ENCODE data around the gene MUC6. TPM values are rescaled to one million over a fixed set of nuclear protein-coding genes. Genes with fewer than 3 reads are reported as not detected.

MUC6 gene
- total and polyA plus RNA-seq, 5 experiments from 2014 or later = not detected

DNA sequence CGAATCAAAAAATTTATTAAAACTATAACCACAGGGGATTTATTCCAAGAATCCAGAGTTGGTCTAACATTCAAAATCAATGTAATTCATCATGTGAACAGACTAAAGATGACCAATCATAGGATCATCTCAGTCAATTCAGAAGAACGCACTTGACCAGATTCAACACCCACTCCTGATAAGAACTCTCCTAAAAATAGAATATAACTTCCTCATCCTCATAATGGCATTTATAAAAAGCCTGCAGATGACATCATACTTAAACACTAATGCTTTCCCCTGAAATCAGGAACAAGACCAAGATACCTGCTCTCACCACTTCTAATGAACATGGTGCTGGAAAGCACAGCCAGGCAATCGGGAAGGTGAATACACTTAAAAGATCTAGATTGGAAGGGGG, 27.6 kb upstream of the MUC6 start:
- H3K9me3 Mint-ChIP-seq = peaks cover 0 to 11% (median 0%) of the 10 kb centered on the region in 9 donors
- no peak overlapping the region for H3K27ac Mint-ChIP-seq
- no peaks in the 10 kb centered on the region for H3K36me3 Mint-ChIP-seq
- ATAC-seq (no peak), DNase-seq (no peak)
- POLR2A ChIA-PET = no interaction called here
- peaks cover 3 to 27% (median 11%) of the 10 kb centered on the region in 5 donors for H3K27me3 Mint-ChIP-seq
- peaks cover 12 to 19% (median 16%) of the 10 kb centered on the region in 4 donors for H3K4me1 Mint-ChIP-seq
- H3K4me3 Mint-ChIP-seq = no peak overlapping the region

DNA sequence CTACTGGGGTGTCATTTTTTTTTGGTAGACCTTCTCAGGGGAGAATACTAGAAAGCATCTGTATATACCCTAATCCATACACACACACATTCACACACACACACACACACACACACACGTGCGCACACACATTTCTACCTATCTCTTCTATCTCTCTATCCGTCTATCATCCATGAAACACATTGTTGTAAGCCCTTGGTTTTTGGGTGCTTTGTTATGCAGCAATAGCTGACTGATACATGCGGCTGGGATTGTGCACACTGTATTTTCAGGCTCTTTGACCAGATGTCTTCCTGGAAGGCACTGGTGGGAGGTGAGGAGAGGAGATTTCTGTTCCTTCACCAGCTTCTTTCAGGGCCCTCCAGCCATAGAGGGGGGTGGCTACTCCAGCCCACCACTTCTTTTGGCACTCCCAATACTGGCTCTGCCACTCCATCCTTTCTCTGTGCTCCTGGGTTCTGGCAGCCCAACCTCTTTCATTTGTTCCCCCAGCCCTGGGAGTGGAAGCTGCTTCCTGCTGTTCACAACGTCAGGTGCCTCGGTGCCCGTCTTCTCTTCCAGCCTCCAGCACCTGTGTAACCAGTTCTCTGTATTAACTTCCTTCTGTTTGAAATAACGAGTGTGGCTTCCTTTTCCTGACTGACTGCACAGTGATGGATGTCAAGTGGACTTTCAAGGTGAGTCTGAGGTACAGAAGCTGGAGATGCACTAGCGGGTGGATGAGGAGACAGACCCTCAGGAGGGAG, 25.7 kb upstream of the MUC6 start:
- H3K27ac Mint-ChIP-seq = peak overlapping the region in 1 of 10 donors; percentile 9
- ATAC-seq (no peak), DNase-seq (peak in 1 of 10 donors; percentile 7)
- POLR2A ChIA-PET = no interaction called here
- peak overlapping the region in 1 of 10 donors; percentile 12 for H3K4me3 Mint-ChIP-seq
- H3K36me3 Mint-ChIP-seq = no peaks in the 10 kb centered on the region
- peaks cover 0 to 11% (median 0%) of the 10 kb centered on the region in 9 donors for H3K9me3 Mint-ChIP-seq
- H3K4me1 Mint-ChIP-seq = peaks cover 12 to 19% (median 16%) of the 10 kb centered on the region in 4 donors
- peaks cover 4 to 28% (median 11%) of the 10 kb centered on the region in 5 donors for H3K27me3 Mint-ChIP-seq

DNA sequence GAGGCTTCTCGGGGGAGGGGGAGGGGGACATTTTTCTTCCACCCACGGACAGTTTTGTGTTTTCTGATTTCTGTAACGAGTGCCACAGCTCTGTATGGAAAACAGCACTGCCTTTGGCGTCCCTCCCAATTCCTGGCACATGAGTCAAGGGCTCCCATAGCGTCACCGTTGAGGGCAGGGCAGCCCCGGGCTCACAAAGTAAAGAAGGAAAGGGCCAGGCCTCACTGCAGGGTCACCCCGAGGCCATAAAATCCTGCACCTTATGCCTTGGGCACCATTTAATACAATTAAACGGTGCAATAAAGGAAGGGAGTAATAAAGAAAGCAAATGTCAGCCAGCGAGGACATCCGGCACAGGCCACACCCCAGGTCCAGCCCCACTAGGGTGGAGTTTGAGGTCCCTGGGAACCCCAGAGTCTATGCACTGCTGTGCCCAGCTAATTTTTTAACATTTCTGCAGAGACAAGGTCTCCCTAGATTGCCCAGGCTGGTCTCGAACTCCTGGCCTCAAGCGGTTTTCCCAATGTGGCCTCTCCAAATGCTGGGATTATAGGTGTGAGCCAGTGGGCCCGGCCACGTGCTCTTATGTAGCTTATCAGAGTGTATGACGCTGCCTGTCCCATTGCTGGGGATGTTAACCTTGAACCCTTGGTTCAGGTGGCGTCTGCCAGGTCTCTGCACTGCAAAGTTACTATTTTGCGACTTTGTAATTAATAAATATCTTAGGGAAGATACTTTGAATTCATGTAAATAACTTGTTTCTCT, 24.5 kb upstream of the MUC6 start:
- no peaks in the 10 kb centered on the region for H3K36me3 Mint-ChIP-seq
- DNase-seq (no peak), ATAC-seq (no peak)
- no peak overlapping the region for H3K4me3 Mint-ChIP-seq
- peaks cover 12 to 19% (median 16%) of the 10 kb centered on the region in 4 donors for H3K4me1 Mint-ChIP-seq
- H3K9me3 Mint-ChIP-seq = peaks cover 0 to 11% (median 0%) of the 10 kb centered on the region in 9 donors
- peak overlapping the region in 1 of 10 donors; percentile 40 for H3K27ac Mint-ChIP-seq
- POLR2A ChIA-PET = no interaction called here
- peaks cover 6 to 28% (median 11%) of the 10 kb centered on the region in 5 donors for H3K27me3 Mint-ChIP-seq

DNA sequence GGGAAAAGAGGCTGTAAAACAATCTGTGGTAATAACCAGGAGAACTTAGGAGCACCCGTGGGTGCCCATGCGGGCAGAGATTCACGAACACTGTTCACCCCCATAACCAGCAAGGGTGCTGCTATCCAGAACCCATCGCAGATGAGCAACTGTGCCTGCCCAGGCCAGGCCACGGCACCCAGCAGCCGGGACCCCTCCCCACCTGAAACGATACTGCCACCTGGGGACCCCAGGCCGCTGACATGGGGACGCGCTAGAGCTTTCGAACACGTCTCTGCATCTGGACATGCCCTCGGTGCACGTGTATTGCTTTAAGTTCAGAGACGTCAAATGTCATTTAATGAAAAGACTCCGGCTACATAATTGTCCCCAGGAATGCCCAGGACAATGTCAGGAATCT, 23.9 kb upstream of the MUC6 start:
- peaks cover 12 to 19% (median 16%) of the 10 kb centered on the region in 4 donors for H3K4me1 Mint-ChIP-seq
- DNase-seq (peak in 1 of 10 donors; percentile 11), ATAC-seq (no peak)
- H3K36me3 Mint-ChIP-seq = no peaks in the 10 kb centered on the region
- H3K4me3 Mint-ChIP-seq = no peak overlapping the region
- H3K27ac Mint-ChIP-seq = peak overlapping the region in 1 of 10 donors; percentile 40
- H3K9me3 Mint-ChIP-seq = peaks cover 0 to 9% (median 0%) of the 10 kb centered on the region in 9 donors
- POLR2A ChIA-PET = no interaction called here
- peaks cover 5 to 24% (median 7%) of the 10 kb centered on the region in 5 donors for H3K27me3 Mint-ChIP-seq

DNA sequence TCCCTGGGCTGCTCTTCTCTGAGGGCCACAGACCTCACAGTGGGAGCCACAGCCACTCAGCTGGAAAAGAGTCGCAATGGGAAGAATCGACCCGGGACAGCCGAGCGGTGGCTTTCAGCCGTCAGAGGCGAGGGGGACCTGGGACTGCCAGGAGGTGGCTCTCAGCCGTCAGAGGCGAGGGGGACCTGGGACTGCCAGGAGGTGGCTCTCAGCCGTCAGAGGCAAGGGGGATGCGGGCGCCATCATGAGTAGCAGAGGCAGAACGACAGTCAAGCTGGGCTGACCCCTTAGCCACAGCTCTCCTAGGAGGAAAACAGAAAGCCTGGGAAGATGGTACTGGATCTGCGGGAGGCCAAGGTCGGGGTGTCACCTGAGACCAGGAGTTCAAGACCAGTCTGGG, 23.2 kb upstream of the MUC6 start:
- Mint-ChIP-seq H3K9me3 (peaks cover 0 to 9% (median 0%) of the 10 kb centered on the region in 9 donors), H3K4me3 (no peak overlapping the region), H3K36me3 (no peaks in the 10 kb centered on the region), H3K27me3 (peaks cover 5 to 24% (median 7%) of the 10 kb centered on the region in 5 donors), H3K27ac (no peak overlapping the region), H3K4me1 (peaks cover 12 to 19% (median 16%) of the 10 kb centered on the region in 4 donors)
- no peak for DNase-seq
- POLR2A ChIA-PET = no interaction called here
- ATAC-seq = no peak

DNA sequence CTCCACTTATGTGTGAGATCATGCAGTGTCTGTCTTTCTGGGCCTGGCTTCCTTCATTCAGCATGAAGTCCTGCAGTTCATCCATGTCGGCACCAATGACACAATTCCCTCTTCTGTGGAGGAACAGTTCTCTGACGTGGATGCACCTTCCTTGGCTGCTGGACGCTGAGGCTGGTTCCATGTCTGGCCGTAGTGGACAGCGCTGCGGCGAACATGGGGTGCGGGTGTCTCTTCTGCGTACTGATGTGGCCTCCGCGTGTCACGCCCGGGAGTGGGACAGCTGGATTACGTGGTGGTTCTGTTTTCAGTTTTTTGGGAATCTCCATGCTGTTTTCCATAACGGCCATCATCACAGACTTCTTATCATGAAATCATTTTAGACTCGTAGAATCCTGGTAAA, 21.3 kb upstream of the MUC6 start:
- POLR2A ChIA-PET = interaction anchor here (0.7 kb wide), 1 partner anchor 201 kb away, joined by 3 read pairs; no protein-coding TSS in a partner anchor
- no peak for DNase-seq
- Mint-ChIP-seq H3K9me3 (peaks cover 0 to 9% (median 0%) of the 10 kb centered on the region in 9 donors), H3K36me3 (no peaks in the 10 kb centered on the region), H3K4me1 (peaks cover 5 to 8% (median 5%) of the 10 kb centered on the region in 4 donors), H3K4me3 (no peak overlapping the region), H3K27me3 (peaks cover 5 to 18% (median 7%) of the 10 kb centered on the region in 5 donors), H3K27ac (peak overlapping the region in 1 of 10 donors; percentile 52)
- no peak for ATAC-seq

DNA sequence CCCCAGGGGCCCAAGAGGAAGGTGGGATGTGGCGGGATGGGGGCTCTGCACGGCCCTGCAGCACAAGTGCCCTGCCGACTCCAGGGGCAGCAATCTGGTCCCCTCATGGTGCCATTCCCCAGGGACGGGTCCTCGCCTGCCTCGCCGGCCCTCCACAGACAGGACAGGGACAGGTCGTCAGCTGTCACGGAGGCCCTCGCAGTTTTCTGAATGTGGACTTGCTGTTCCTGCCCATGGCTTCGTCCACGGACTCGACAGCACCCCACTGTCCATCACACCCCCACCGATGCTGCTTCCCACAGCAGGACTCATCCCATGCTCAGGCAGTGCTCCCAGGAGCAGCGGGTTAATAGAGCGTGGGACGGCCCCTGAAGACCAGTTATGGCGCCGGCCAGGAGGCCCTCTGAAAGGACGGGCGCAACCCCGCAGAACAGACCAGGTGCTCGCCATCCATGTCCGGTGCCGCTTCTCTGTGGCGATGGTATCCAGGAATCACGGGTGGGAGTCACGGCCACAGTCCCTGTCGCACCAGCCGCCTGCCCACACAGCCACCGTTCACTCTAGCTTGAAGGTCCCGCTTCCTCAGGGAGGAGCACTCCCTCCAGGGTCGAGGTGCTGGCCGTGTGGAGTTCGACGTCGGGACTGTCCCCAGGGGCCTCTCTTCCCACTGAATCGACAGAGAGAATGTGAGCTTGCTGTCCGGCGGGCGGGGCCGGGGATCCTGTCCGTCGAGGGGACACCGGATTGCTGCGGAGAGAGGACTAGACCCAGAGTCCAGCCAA, 19.7 kb upstream of the MUC6 start:
- ATAC-seq (no peak), DNase-seq (peak in 2 of 10 donors; percentile 11 to 51)
- H3K9me3 Mint-ChIP-seq = no peaks in the 10 kb centered on the region
- peaks cover 0 to 14% (median 7%) of the 10 kb centered on the region in 5 donors for H3K27me3 Mint-ChIP-seq
- POLR2A ChIA-PET = no interaction called here
- H3K27ac Mint-ChIP-seq = no peak overlapping the region
- H3K4me1 Mint-ChIP-seq = peaks cover 0 to under 1% (median 0%) of the 10 kb centered on the region in 4 donors
- H3K36me3 Mint-ChIP-seq = no peaks in the 10 kb centered on the region
- H3K4me3 Mint-ChIP-seq = no peak overlapping the region

DNA sequence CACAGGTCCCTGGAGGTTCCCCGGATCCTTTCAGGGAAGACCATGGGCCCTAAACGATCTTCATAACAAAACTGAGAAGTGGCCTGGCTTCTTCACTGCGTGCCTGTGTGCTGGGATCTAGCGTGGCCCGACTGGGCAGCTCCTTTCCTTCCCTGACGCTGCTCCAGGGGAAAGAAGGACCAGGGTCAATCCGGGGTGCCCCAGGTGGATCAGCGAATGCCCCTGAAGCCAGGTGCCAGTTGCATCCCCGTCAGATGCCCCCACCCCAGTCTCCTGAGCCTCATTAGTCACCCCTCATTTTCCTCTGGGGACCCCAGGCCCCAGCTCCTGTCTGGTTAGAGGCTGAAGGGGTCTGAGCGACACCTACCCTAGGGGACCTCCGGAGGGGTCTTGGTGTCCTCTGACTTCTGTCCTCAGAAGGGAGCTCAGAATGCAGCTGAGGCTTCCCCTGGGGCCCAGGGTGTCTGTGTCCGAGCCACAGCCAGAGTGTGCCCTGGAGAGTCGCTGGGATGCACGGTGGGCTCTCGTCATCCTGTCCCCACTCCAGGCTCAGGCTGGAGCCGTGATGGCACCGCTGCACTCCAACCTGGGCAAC, 18.7 kb upstream of the MUC6 start:
- peak overlapping the region in 1 of 10 donors; percentile 43 for H3K27ac Mint-ChIP-seq
- no peaks in the 10 kb centered on the region for H3K9me3 Mint-ChIP-seq
- no peak for ATAC-seq
- peaks cover 4 to 20% (median 10%) of the 10 kb centered on the region in 5 donors for H3K27me3 Mint-ChIP-seq
- DNase-seq = peak in 1 of 10 donors; percentile 15
- POLR2A ChIA-PET = no interaction called here
- no peak overlapping the region for H3K4me3 Mint-ChIP-seq
- H3K4me1 Mint-ChIP-seq = peaks cover 0 to 5% (median 3%) of the 10 kb centered on the region in 4 donors
- no peaks in the 10 kb centered on the region for H3K36me3 Mint-ChIP-seq

DNA sequence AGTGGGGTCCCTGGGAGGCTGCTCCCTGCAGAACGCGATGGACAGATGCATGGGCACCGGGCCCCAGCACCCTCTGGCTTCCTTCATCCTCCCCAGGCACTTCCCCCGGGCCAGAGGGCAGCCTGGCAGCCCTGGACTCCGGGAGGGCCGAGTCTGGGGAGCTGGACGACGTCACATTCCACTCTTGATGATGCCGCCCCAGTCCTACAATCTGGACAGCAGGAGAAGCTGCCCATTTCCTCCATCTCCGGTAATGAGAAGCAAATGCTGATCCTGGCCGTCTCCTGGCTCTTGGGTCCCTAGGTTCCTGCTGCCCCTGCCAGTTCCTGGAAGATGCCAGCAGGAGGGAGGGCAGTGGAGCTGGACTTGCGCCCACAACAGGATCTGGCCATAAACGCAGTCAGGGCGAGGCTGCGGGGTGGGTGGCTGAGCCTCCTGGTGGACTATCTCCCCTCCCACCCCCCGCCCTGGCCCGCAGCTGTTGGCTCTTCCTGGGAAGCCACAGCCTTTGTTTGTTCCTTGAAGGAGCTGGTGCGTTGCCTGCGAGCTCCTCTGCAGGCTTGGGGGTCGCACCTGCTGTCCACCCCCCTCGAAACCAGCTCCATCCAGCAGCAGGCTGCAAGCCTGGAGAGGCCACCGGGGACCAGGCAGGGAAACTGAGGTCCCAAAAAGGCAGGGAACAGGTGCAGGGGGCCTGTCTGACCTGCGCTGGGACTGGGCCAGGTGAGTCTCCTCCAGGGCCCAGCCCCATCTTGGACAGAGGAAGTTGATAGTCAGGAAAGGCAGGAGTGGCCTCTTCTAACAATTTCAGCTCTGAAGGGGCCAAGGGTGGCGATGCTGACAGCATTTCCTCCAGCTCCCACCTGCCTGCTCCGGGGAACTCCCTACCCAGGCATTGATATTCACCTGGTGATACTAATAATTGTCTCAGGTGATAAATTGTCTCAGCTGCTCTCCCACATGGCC, 17.9 kb upstream of the MUC6 start:
- Mint-ChIP-seq H3K9me3 (no peaks in the 10 kb centered on the region), H3K27ac (no peak overlapping the region), H3K36me3 (no peaks in the 10 kb centered on the region), H3K27me3 (peaks cover 4 to 20% (median 8%) of the 10 kb centered on the region in 5 donors), H3K4me1 (peaks cover 0 to 5% (median 3%) of the 10 kb centered on the region in 4 donors), H3K4me3 (no peak overlapping the region)
- POLR2A ChIA-PET = no interaction called here
- DNase-seq = peak in 1 of 10 donors; percentile 61
- no peak for ATAC-seq

DNA sequence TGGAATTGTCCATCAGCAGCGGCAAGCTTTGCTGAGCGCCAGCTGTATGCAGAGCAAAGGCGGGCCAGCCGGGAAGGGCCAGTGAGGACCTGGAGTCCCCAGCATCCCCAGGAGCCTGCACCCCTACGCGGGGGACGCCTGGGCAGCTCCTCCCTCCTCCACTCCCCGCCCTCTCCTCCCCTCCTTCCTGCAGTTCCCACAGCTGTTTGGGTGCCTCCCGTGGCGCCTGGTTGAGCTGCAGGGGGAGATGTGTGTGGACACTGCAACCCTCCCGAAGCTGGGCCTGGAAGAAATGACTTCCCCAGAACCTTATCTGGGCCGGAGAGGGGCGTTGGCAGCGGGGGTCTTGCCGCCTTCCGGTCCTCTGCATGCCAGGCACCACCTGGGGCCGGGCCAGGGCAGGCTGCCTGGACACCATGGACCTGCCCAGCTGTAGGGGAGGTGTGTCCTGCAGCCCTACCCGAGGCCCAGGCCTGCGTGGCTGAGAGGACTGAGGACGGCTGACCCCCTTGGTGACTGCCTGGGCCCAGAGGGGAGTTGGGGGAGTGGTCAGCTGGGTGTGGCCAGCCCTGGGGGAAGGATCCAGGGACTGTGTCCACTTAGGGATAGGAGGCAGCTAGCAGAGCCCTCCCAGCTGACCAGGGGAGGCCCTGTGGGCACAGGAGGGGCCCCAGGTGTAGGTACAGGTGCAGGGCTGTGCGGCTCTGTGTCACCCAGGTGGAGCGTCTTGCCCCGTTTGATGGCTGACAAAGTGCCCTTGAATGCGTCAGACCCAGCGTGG, 16.8 kb upstream of the MUC6 start:
- DNase-seq (peak in 1 of 10 donors; percentile 54), ATAC-seq (no peak)
- H3K36me3 Mint-ChIP-seq = no peaks in the 10 kb centered on the region
- no peak overlapping the region for H3K4me3 Mint-ChIP-seq
- POLR2A ChIA-PET = no interaction called here
- peaks cover 8 to 22% (median 10%) of the 10 kb centered on the region in 5 donors for H3K27me3 Mint-ChIP-seq
- no peak overlapping the region for H3K27ac Mint-ChIP-seq
- no peaks in the 10 kb centered on the region for H3K9me3 Mint-ChIP-seq
- H3K4me1 Mint-ChIP-seq = peaks cover 0 to 5% (median 3%) of the 10 kb centered on the region in 4 donors

All from naive thymus-derived CD8-positive, alpha-beta T cell (primary cell).